ENCODE results near the gene KRTAP12-4.
"Not testable (repeated sequence)": the region's sequence is repeated elsewhere in the genome, so short reads cannot be mapped to it uniquely, and the experiment has no call there.

KRTAP12-4 gene

GRCh38 chr21:44654576-44655175 is at the start of gene KRTAP12-4:
Gene KRTAP12-4 (minus strand): TSS chr21:44654659. CDS start chr21:44654614, 45 bp downstream.
- no peaks in the 10 kb centered on the region for H3K27me3 Mint-ChIP-seq
- peaks cover 6% of the 10 kb centered on the region for H3K9me3 Mint-ChIP-seq (ENCODE audit: low read depth)
- peak within 1 kb of the TSS; percentile 57 for H3K4me3 Mint-ChIP-seq
- peaks cover 9% of the 10 kb centered on the region for H3K36me3 Mint-ChIP-seq
- peaks cover 68% of the 10 kb centered on the region for H3K4me1 Mint-ChIP-seq (ENCODE audit: low read depth)
- H3K27ac Mint-ChIP-seq: peak within 1 kb of the TSS; percentile 69

- peaks cover 44% of the 10 kb centered on the region for H3K27me3 Mint-ChIP-seq
Observed at GRCh38 chr21:44703731-44704635, 49.5 kb upstream of the KRTAP12-4 start.

GRCh38 chr21:44702973-44703730 is 48.7 kb upstream of the KRTAP12-4 start:
- no peaks in the 10 kb centered on the region for H3K36me3 Mint-ChIP-seq
- no peaks in the 10 kb centered on the region for H3K9me3 Mint-ChIP-seq (ENCODE audit: low read depth)
- peaks cover 43% of the 10 kb centered on the region for H3K27me3 Mint-ChIP-seq
- H3K27ac Mint-ChIP-seq: no peak overlapping the region
- no peak overlapping the region for H3K4me3 Mint-ChIP-seq
- H3K4me1 Mint-ChIP-seq (ENCODE audit: low read depth): peaks cover 15% of the 10 kb centered on the region

More at GRCh38 chr21:44703731-44704635, 49.5 kb upstream of the KRTAP12-4 start:
- Mint-ChIP-seq H3K36me3 (no peaks in the 10 kb centered on the region), H3K4me1 (ENCODE audit: low read depth) (peaks cover 18% of the 10 kb centered on the region), H3K27ac (no peak overlapping the region), H3K9me3 (ENCODE audit: low read depth) (no peaks in the 10 kb centered on the region), H3K4me3 (no peak overlapping the region)

GRCh38 chr21:44702111-44702972 is 47.9 kb upstream of the KRTAP12-4 start:
- no peak overlapping the region for H3K27ac Mint-ChIP-seq
- H3K36me3 Mint-ChIP-seq: no peaks in the 10 kb centered on the region
- no peak overlapping the region for H3K4me3 Mint-ChIP-seq
- H3K9me3 Mint-ChIP-seq (ENCODE audit: low read depth): no peaks in the 10 kb centered on the region
- peaks cover 48% of the 10 kb centered on the region for H3K27me3 Mint-ChIP-seq
- peaks cover 16% of the 10 kb centered on the region for H3K4me1 Mint-ChIP-seq (ENCODE audit: low read depth)

GRCh38 chr21:44701541-44701940 is 47.1 kb upstream of the KRTAP12-4 start:
- Mint-ChIP-seq H3K27ac (peak overlapping the region; percentile 41), H3K36me3 (no peaks in the 10 kb centered on the region), H3K4me3 (no peak overlapping the region), H3K4me1 (ENCODE audit: low read depth) (peaks cover 15% of the 10 kb centered on the region), H3K27me3 (peaks cover 48% of the 10 kb centered on the region), H3K9me3 (ENCODE audit: low read depth) (no peaks in the 10 kb centered on the region)

- Mint-ChIP-seq H3K4me3 (no peak overlapping the region), H3K27ac (no peak overlapping the region), H3K36me3 (no peaks in the 10 kb centered on the region), H3K9me3 (ENCODE audit: low read depth) (no peaks in the 10 kb centered on the region), H3K27me3 (peaks cover 45% of the 10 kb centered on the region), H3K4me1 (ENCODE audit: low read depth) (peaks cover 12% of the 10 kb centered on the region)
Observed at GRCh38 chr21:44701023-44701400, 46.6 kb upstream of the KRTAP12-4 start.

- H3K36me3 Mint-ChIP-seq: no peaks in the 10 kb centered on the region
- peaks cover 10% of the 10 kb centered on the region for H3K4me1 Mint-ChIP-seq (ENCODE audit: low read depth)
- peak overlapping the region; percentile 16 for H3K27ac Mint-ChIP-seq
- H3K9me3 Mint-ChIP-seq (ENCODE audit: low read depth): no peaks in the 10 kb centered on the region
- peaks cover 41% of the 10 kb centered on the region for H3K27me3 Mint-ChIP-seq
- no peak overlapping the region for H3K4me3 Mint-ChIP-seq
Observed at GRCh38 chr21:44700101-44701022, 45.9 kb upstream of the KRTAP12-4 start.

- H3K27me3 Mint-ChIP-seq: peaks cover 34% of the 10 kb centered on the region
- H3K9me3 Mint-ChIP-seq (ENCODE audit: low read depth): no peaks in the 10 kb centered on the region
- no peak overlapping the region for H3K4me3 Mint-ChIP-seq
- no peaks in the 10 kb centered on the region for H3K36me3 Mint-ChIP-seq
- peaks cover 11% of the 10 kb centered on the region for H3K4me1 Mint-ChIP-seq (ENCODE audit: low read depth)
- H3K27ac Mint-ChIP-seq: peak overlapping the region; percentile 16
Observed at GRCh38 chr21:44699502-44700001, 45.1 kb upstream of the KRTAP12-4 start.

- Mint-ChIP-seq H3K4me1 (ENCODE audit: low read depth) (peaks cover 17% of the 10 kb centered on the region), H3K27ac (no peak overlapping the region), H3K36me3 (no peaks in the 10 kb centered on the region), H3K9me3 (ENCODE audit: low read depth) (no peaks in the 10 kb centered on the region), H3K4me3 (no peak overlapping the region), H3K27me3 (peaks cover 28% of the 10 kb centered on the region)
Observed at GRCh38 chr21:44697811-44698734, 43.6 kb upstream of the KRTAP12-4 start.

GRCh38 chr21:44697172-44697810 is 42.8 kb upstream of the KRTAP12-4 start, which contains the start of gene KRTAP10-12:
Gene KRTAP10-12 (plus strand): TSS chr21:44697172. CDS start chr21:44697202, 30 bp downstream.
- H3K4me3 Mint-ChIP-seq; H3K27ac Mint-ChIP-seq; H3K36me3 Mint-ChIP-seq; H3K9me3 Mint-ChIP-seq (ENCODE audit: low read depth): not testable (repeated sequence)
- Mint-ChIP-seq H3K4me1 (ENCODE audit: low read depth) (peaks cover 20% of the 10 kb centered on the region), H3K27me3 (peaks cover 23% of the 10 kb centered on the region)

GRCh38 chr21:44696572-44696971 is 42.1 kb upstream of the KRTAP12-4 start:
- Mint-ChIP-seq H3K36me3 (peaks cover 3% of the 10 kb centered on the region), H3K4me3 (no peak overlapping the region), H3K27me3 (peaks cover 20% of the 10 kb centered on the region), H3K27ac (no peak overlapping the region), H3K4me1 (ENCODE audit: low read depth) (peaks cover 23% of the 10 kb centered on the region), H3K9me3 (ENCODE audit: low read depth) (peaks cover 9% of the 10 kb centered on the region)

GRCh38 chr21:44695641-44696040 is 41.2 kb upstream of the KRTAP12-4 start:
- Mint-ChIP-seq H3K27ac (no peak overlapping the region), H3K27me3 (peaks cover 13% of the 10 kb centered on the region), H3K4me3 (no peak overlapping the region), H3K4me1 (ENCODE audit: low read depth) (peaks cover 30% of the 10 kb centered on the region), H3K36me3 (peaks cover 3% of the 10 kb centered on the region), H3K9me3 (ENCODE audit: low read depth) (peaks cover 9% of the 10 kb centered on the region)
